ENCODE data around the gene SUSD2.
"Not testable (repeated sequence)": the region's sequence is repeated elsewhere in the genome, so short reads cannot be mapped to it uniquely, and the experiment has no call there.

Gene SUSD2

GRCh38 chr22:24189249-24190158 lies 8.2 kb downstream of the SUSD2 start:
- DNase-seq, result no peak

- no peak for DNase-seq
These were observed 8.9 kb downstream of the SUSD2 start for GRCh38 chr22:24190159-24190540.

- DNase-seq, result no peak
These were observed 9.4 kb downstream of the SUSD2 start for GRCh38 chr22:24190596-24191208.

- DNase-seq, result no peak
These were observed 10.1 kb downstream of the SUSD2 start for GRCh38 chr22:24191381-24191841.

- no peak for DNase-seq
These were observed 10.6 kb downstream of the SUSD2 start for GRCh38 chr22:24191893-24192292.

- DNase-seq, result no peak
These were observed 17.4 kb downstream of the SUSD2 start for GRCh38 chr22:24198682-24199052.

- DNase-seq, result no peak
These were observed 19.4 kb downstream of the SUSD2 start for GRCh38 chr22:24200619-24201212.

- DNase-seq, result no peak
These were observed 20.7 kb downstream of the SUSD2 start for GRCh38 chr22:24201681-24202614.

GRCh38 chr22:24203856-24204255 lies 22.6 kb downstream of the SUSD2 start:
- not testable (repeated sequence) for DNase-seq

GRCh38 chr22:24205438-24206195 lies 24.3 kb downstream of the SUSD2 start:
- DNase-seq, result no peak

GRCh38 chr22:24206460-24207263 lies 25.4 kb downstream of the SUSD2 start:
- DNase-seq, result not testable (repeated sequence)

GRCh38 chr22:24207264-24208011 lies 26.2 kb downstream of the SUSD2 start:
- DNase-seq, result no peak

- DNase-seq, result no peak
These were observed 26.9 kb downstream of the SUSD2 start for GRCh38 chr22:24208012-24208749.

GRCh38 chr22:24209016-24209415 lies 27.7 kb downstream of the SUSD2 start:
- no peak for DNase-seq

- no peak for DNase-seq
These were observed 28.4 kb downstream of the SUSD2 start for GRCh38 chr22:24209687-24210086.

- DNase-seq, result not testable (repeated sequence)
These were observed 29.1 kb downstream of the SUSD2 start for GRCh38 chr22:24210409-24210808.

GRCh38 chr22:24211716-24212115 lies 30.4 kb downstream of the SUSD2 start:
- DNase-seq, result not testable (repeated sequence)

GRCh38 chr22:24213111-24213510 lies 31.8 kb downstream of the SUSD2 start:
- DNase-seq, result not testable (repeated sequence)
